OCI-LY3 (cell line): Measurements from ENCODE around the gene RASGRP4.
"Not testable (repeated sequence)": the region's sequence is repeated elsewhere in the genome, so short reads cannot be mapped to it uniquely, and the experiment has no call there.

Source experiments
- H2AFZ ChIP-seq: fragments of 200-600, 300-600 bp; shearing (Covaris generic); 2 replicates; pipeline ENCODE4 v1.6.0; 2014; ENCODE audit warnings: antibody characterized with exemption, low read depth, low read length
- H3K27ac ChIP-seq: fragments of 200-600, 300-600 bp; sonication (generic); 2 replicates; pipeline ENCODE4 v1.5.1; 2014; ENCODE audit warnings: mild to moderate bottlenecking, low read length, moderate library complexity, mixed read lengths
- H3K27me3 ChIP-seq: fragments of 200-600, 300-600 bp; sonication (generic); 2 replicates; pipeline ENCODE4 v1.6.1; 2014; ENCODE audit warnings: low read depth, low read length, mixed read lengths
- H3K36me3 ChIP-seq: fragments of 200-600, 300-600 bp; sonication (generic); replicated peaks from 2 replicates; pipeline ENCODE3; 2014; ENCODE audit warnings: low read depth, low read length, mixed read lengths
- H3K4me1 ChIP-seq: fragments of 300-600, 200-600 bp; sonication (generic); 2 replicates; pipeline ENCODE4 v1.6.1; 2014; ENCODE audit warnings: low read length, mixed read lengths
- H3K4me2 ChIP-seq: fragments of 200-600, 300-600 bp; sonication (generic); 2 replicates; pipeline ENCODE4 v1.6.1; 2014; ENCODE audit warnings: low read length, mixed read lengths
- H3K4me3 ChIP-seq: fragments of 300-600, 200-600 bp; sonication (generic); 2 replicates; pipeline ENCODE4 v1.5.1; 2014; ENCODE audit warnings: antibody characterized with exemption, mild to moderate bottlenecking, low read length, moderate library complexity
- H3K79me2 ChIP-seq: fragments of 300-600, 200-600 bp; shearing (Covaris generic); 2 replicates; pipeline ENCODE4 v1.6.1; 2014; ENCODE audit warnings: mild to moderate bottlenecking, low read length, mixed read lengths
- H3K9ac ChIP-seq: fragments of 300-600, 200-600 bp; shearing (Covaris generic); 2 replicates; pipeline ENCODE4 v1.6.0; 2014; ENCODE audit warnings: mild to moderate bottlenecking, low read length, moderate library complexity
- H3K9me3 ChIP-seq: fragments of 200-600, 300-600 bp; shearing (Covaris generic); 2 replicates; pipeline ENCODE4 v1.6.1; 2014; ENCODE audit warnings: low read length, mixed read lengths; ENCODE audit not compliant: insufficient read depth
- H4K20me1 ChIP-seq: fragments of 200-600, 300-600 bp; sonication (generic); 2 replicates; pipeline ENCODE4 v1.6.1; 2016; ENCODE audit warnings: low read length, mixed read lengths; ENCODE audit not compliant: insufficient read depth
- EZH2phosphoT487 ChIP-seq: fragments of 200-600 bp; shearing (Covaris generic); IDR thresholded peaks from 2 replicates; pipeline ENCODE4 v1.6.1; 2018; ENCODE audit warnings: antibody characterized with exemption, mixed run types, low read depth
- TF ChIP-seq, protein P1 (sequence below): fragments of 200-600, 300-600 bp; sonication (generic); IDR thresholded peaks from 2 replicates; pipeline ENCODE4 v1.5.1; 2014; ENCODE audit warnings: antibody characterized with exemption, low read length, low read depth

RASGRP4 gene

DNA sequence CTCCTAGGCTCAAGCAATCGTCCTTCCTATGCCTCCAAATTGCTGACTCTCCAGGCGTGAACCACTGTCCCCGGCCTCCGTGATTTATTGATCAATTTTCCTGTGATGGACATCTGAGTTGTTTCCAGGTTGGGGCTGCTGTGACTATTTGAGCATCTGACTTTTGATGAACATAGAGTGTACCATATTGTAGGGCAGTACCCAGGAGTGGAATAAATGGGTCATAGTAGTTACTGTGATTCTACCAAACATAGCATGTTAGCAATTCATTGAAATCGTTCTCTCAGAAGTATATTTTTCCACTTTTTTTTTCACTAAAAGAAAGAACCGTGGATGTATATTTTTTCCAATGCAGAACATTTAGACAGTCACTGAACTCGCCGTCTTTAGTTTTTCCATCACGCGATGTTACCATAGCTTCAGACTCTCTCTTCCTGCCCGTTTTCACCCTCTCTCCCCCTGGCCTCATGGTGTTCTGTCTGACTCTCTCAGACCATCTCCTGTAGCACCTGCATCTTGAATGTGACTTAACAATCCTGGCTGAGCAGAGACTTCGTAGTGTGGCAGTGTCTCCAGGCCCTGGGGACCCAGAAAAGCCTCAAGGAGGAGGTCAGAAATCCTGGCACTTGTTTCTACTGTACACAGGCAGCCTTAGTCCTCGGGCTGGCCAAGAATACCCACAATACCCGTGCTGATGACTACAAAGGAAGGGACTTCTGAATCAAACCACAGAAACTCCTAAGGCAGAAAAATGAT is 3.2 kb upstream of the RASGRP4 start:
- peak overlapping the region; percentile 10 for H2AFZ ChIP-seq
- peak overlapping the region; percentile 51 for H3K9ac ChIP-seq
- peaks cover 17% of the 10 kb centered on the region for H3K79me2 ChIP-seq
- no peaks in the 10 kb centered on the region for H3K27me3 ChIP-seq
- peak overlapping the region; percentile 37 for H3K4me2 ChIP-seq
- H4K20me1 ChIP-seq = no peaks in the 10 kb centered on the region
- H3K27ac ChIP-seq = peak overlapping the region; percentile 96
- H3K36me3 ChIP-seq = peaks cover 13% of the 10 kb centered on the region
- no peaks in the 10 kb centered on the region for H3K9me3 ChIP-seq
- H3K4me3 ChIP-seq = no peak overlapping the region; the same call in 1 of the 2 replicates
- peaks cover 55% of the 10 kb centered on the region for H3K4me1 ChIP-seq
- no peak for TF ChIP-seq EZH2phosphoT487
- TF ChIP-seq, protein P1, sequence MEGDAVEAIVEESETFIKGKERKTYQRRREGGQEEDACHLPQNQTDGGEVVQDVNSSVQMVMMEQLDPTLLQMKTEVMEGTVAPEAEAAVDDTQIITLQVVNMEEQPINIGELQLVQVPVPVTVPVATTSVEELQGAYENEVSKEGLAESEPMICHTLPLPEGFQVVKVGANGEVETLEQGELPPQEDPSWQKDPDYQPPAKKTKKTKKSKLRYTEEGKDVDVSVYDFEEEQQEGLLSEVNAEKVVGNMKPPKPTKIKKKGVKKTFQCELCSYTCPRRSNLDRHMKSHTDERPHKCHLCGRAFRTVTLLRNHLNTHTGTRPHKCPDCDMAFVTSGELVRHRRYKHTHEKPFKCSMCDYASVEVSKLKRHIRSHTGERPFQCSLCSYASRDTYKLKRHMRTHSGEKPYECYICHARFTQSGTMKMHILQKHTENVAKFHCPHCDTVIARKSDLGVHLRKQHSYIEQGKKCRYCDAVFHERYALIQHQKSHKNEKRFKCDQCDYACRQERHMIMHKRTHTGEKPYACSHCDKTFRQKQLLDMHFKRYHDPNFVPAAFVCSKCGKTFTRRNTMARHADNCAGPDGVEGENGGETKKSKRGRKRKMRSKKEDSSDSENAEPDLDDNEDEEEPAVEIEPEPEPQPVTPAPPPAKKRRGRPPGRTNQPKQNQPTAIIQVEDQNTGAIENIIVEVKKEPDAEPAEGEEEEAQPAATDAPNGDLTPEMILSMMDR = no peak

DNA sequence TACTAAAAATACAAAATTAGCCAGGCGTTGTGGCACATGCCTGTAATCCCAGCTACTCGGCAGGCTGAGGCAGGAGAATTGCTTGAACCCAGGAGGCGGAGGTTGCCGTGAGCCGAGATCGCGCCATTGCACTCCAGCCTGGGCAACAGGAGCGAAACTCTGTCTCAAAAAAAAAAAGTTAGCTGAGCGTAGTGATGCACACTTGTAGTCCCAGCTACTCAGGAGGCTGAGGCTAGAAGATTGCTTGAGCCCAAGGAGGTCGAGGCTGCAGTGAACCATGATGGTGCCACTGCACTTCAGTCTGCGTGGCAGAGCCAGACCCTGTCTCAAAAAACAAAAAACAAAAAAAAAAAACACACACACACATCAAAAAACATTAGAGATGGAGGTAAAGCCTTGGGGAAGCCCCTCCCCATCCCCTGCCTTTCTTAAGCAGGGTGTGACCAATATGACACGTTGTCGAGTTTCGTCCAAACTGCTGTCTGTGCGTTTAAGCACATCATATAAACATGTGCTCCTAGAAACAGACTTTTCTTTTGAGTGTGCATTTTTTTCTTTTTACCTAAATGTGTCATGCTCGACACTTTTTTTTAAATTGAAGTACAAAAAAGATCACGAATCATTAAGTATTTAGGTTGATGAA is 1.1 kb upstream of the RASGRP4 start:
- Histone ChIP-seq H3K4me3 (peak overlapping the region; percentile 88), H3K79me2 (peaks cover 27% of the 10 kb centered on the region), H3K9ac (peak overlapping the region; percentile 96), H3K36me3 (peaks cover 14% of the 10 kb centered on the region), H3K27ac (peak overlapping the region; percentile 96), H3K4me2 (peak overlapping the region; percentile 83), H3K4me1 (peaks cover 54% of the 10 kb centered on the region)
- H3K9me3 ChIP-seq, H2AFZ ChIP-seq, H4K20me1 ChIP-seq, H3K27me3 ChIP-seq: not testable (repeated sequence)

DNA sequence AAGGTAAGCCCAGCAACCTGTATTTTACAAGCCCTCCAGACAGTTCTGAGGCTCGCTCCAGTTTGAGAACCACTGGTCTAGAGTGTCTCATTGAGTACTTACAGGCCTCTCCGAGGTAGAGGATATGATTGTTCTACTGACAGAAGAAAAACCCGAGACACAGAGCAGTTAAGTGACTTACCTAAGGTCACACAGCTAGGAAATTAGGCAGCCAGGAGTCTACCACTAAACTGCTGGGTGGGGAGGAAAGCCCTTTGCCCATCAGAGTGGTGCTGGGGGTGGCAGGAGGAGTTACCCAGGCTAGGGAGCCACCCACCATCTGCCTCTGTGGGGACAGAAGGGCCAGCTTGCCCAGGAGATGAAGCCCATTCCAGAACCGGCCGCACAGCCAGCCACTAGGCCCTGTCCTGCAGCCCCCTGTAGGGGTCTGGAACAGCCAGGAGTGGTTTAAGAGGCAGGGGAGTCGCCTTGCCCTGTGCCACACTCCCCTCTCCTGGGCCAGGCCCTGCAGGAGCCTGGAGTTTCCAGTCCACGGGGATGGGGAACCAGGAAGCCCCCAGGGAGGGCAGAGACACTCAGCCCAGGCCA is 703 bp downstream of the RASGRP4 start:
- H3K9me3 ChIP-seq = no peaks in the 10 kb centered on the region
- H3K79me2 ChIP-seq = peaks cover 27% of the 10 kb centered on the region
- no peak overlapping the region for H2AFZ ChIP-seq
- peak overlapping the region; percentile 96 for H3K4me2 ChIP-seq
- no peaks in the 10 kb centered on the region for H4K20me1 ChIP-seq
- peak overlapping the region; percentile 96 for H3K9ac ChIP-seq
- H3K4me1 ChIP-seq = peaks cover 54% of the 10 kb centered on the region
- peak overlapping the region; percentile 88 for H3K4me3 ChIP-seq
- TF ChIP-seq EZH2phosphoT487 = no peak
- TF ChIP-seq, protein P1 = no peak
- peaks cover 26% of the 10 kb centered on the region for H3K36me3 ChIP-seq
- no peaks in the 10 kb centered on the region for H3K27me3 ChIP-seq
- peak overlapping the region; percentile 96 for H3K27ac ChIP-seq

DNA sequence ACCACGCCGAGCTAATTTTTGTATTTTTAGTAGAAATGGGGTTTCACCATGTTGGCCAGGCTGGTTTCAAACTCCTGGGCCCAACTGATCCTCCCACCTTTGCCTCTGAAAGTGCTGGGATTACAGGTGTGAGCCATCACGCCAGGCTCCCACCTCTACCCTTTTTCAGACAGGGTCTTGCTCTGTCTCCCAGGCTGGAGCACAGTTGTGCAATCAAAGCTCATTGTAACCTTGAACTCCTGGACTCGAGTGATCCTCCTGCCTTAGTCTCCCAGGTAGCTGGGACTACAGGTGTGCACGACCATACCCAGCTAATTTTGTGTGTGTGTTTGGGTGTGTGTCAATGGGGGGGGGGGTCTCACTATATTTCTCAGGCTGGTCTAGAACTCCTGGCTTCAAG is 1.7 kb downstream of the RASGRP4 start:
- H3K4me3 ChIP-seq = peak overlapping the region; percentile 88
- 0 out of 2 replicates have a peak, but pooled peaks cover 4% of the 10 kb centered on the region for H4K20me1 ChIP-seq
- no peak overlapping the region for H3K27ac ChIP-seq
- peaks cover 54% of the 10 kb centered on the region for H3K4me1 ChIP-seq
- peaks cover 27% of the 10 kb centered on the region for H3K79me2 ChIP-seq
- no peaks in the 10 kb centered on the region for H3K27me3 ChIP-seq
- H3K36me3 ChIP-seq = peaks cover 34% of the 10 kb centered on the region
- no peak for TF ChIP-seq EZH2phosphoT487
- TF ChIP-seq, protein P1 = no peak
- no peaks in the 10 kb centered on the region for H3K9me3 ChIP-seq
- no peak overlapping the region for H3K9ac ChIP-seq
- peak overlapping the region; percentile 96 for H3K4me2 ChIP-seq
- H2AFZ ChIP-seq = no peak overlapping the region
